Tibial nerve (tissue), 4 donors: ENCODE measurements around the gene ANO1. TPM values are rescaled to one million over a fixed set of nuclear protein-coding genes. Genes with fewer than 3 reads are reported as not detected.

Source experiments
- DNase-seq, 2 donors: peaks; one replicate each; pipeline ENCODE4 v3.0.0-alpha.2; 2019; ENCODE audit warnings: low spot score in 2 of 2
- H3K27ac ChIP-seq, 4 donors: fragments of 200-600 bp; sonication (generic) in 3 of 4; one replicate each; pipeline ENCODE4 v1.5.1; 2017 to 2019; ENCODE audit warnings: mild to moderate bottlenecking in 1 of 4
- H3K27me3 ChIP-seq, 2 donors: fragments of 200-600 bp; sonication (generic) in 1 of 2; one replicate each; pipeline versions ENCODE4 v1.5.1 to v1.6.0; 2017 to 2019
- H3K36me3 ChIP-seq, 3 donors: fragments of 200-600 bp; sonication (generic); one replicate each; pipeline ENCODE4 v1.5.1; 2018 to 2019
- H3K4me1 ChIP-seq, 4 donors: fragments of 200-600 bp; sonication (generic) in 3 of 4; one replicate each; pipeline ENCODE4 v1.5.1; 2017 to 2019
- H3K4me3 ChIP-seq, 4 donors: fragments of 200-600 bp; sonication (generic) in 3 of 4; one replicate each; pipeline ENCODE4 v1.5.1; 2017 to 2019; ENCODE audit warnings: mild to moderate bottlenecking in 1 of 4, moderate library complexity in 1 of 4
- H3K9me3 ChIP-seq, 4 donors: fragments of 200-600 bp; sonication (generic) in 3 of 4; one replicate each; pipeline ENCODE4 v1.5.1; 2017 to 2019
- EP300 ChIP-seq, 2 donors: sonication (generic); formaldehyde crosslinking; IDR thresholded peaks; one replicate each; pipeline ENCODE4 v1.6.1; 2017; ENCODE audit warnings: antibody characterized with exemption in 2 of 2, mild to moderate bottlenecking in 1 of 2
- POLR2A ChIP-seq, 2 donors: fragments of 450-650 bp; IDR thresholded peaks; one replicate each; pipeline ENCODE4 v1.6.1; 2017; ENCODE audit warnings: antibody characterized with exemption in 2 of 2, mild to moderate bottlenecking in 2 of 2, moderate library complexity in 2 of 2
- WGBS, 2 donors: methylation state at CpG; one replicate each; pipeline ENCODE4 v1.1.5; 2018; 5-methylcytosine and 5-hydroxymethylcytosine counted together
- total RNA-seq, 4 donors: library from RNA; depleted of rRNA; stranded (reverse); fragments of >200 nt; gene quantifications; one replicate each; pipeline ENCODE4 v1.1.0, GENCODE V29; 2016
- TF ChIP-seq, protein P1 (sequence below), 5 experiments: fragments of 200-600 bp in 3 of 5; fragments of 450-650 bp in 2 of 5; sonication (generic) in 3 of 5; IDR thresholded peaks; one replicate each; pipeline ENCODE4 v1.5.1; 2016 to 2019; ENCODE audit warnings: antibody characterized with exemption in 5 of 5, mild to moderate bottlenecking in 3 of 5, moderate library complexity in 2 of 5

The ANO1 gene
- total RNA-seq, 4 donors from 2014 or later, result 1.7 to 6.3 (median 4.1) TPM

DNA sequence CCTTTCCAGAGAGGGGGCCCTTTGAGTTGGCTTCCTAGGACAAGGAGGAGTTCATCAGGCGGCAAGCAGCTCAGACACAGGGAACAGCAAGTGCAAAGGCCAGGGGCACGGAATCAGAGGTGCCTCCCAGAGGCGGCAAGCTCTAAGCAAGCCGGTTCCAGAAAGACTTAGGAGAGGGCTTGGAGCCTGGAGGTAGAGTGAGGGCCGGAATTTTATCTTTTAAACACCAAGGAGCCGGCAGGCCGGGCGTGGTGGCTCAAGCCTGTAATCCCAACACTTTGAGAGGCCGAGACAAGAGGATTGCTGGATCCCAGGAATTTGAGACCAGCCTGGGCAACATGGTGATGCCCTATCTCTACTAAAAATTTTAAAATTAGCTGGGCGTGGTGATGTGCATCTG, 151.6 kb downstream of the ANO1 start:
- TF ChIP-seq, protein P1, sequence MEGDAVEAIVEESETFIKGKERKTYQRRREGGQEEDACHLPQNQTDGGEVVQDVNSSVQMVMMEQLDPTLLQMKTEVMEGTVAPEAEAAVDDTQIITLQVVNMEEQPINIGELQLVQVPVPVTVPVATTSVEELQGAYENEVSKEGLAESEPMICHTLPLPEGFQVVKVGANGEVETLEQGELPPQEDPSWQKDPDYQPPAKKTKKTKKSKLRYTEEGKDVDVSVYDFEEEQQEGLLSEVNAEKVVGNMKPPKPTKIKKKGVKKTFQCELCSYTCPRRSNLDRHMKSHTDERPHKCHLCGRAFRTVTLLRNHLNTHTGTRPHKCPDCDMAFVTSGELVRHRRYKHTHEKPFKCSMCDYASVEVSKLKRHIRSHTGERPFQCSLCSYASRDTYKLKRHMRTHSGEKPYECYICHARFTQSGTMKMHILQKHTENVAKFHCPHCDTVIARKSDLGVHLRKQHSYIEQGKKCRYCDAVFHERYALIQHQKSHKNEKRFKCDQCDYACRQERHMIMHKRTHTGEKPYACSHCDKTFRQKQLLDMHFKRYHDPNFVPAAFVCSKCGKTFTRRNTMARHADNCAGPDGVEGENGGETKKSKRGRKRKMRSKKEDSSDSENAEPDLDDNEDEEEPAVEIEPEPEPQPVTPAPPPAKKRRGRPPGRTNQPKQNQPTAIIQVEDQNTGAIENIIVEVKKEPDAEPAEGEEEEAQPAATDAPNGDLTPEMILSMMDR (IDR thresholded peaks at IDR 0.05), result no peak
- no peak for TF ChIP-seq POLR2A (IDR thresholded peaks at IDR 0.05)
- no peak for TF ChIP-seq EP300 (IDR thresholded peaks at IDR 0.05)
- Histone ChIP-seq H3K27me3 (no peaks in the 10 kb centered on the region), H3K27ac (no peak overlapping the region), H3K4me3 (no peak overlapping the region), H3K36me3 (no peaks in the 10 kb centered on the region), H3K4me1 (peaks cover 0 to 10% (median 0%) of the 10 kb centered on the region in 4 donors), H3K9me3 (no peaks in the 10 kb centered on the region)
- 88 to 92% methylated on average over 10 of the region's 10 CpGs for WGBS, 2 donors
- DNase-seq, result no peak

DNA sequence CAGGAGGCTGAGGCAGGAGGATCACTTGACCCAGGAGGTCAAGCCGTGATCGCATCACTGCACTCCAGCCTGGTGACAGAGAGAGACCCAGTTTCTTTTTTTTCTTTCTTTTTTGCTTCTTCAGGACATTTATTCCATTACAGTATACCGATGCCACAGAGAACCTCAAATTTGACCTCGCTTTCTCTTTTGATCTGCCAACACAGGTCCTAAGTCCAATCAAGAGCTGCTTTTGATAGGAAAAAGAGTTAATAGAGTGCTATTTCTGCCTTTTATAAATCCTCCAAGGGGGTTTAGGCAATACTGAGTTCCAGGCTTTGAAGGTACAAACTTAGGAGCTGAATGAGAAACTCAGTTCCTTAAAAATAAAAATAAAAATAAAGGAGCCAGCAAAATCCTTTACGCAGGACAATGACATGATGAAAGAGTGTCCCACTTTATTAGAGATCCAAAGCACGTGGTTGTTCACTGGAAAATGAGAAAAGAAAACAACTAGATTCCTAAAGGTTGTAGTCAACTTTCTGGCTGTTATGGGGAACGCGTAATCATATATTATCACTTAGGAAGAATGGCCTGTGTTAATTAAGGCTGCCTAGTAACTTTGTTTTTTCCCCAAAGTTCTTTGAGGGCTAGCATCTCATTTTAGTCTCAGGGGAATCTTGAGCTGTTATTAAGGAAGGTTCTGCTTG, 152.2 kb downstream of the ANO1 start:
- Histone ChIP-seq H3K27ac (no peak overlapping the region), H3K4me1 (peaks cover 0 to 10% (median 0%) of the 10 kb centered on the region in 4 donors), H3K36me3 (no peaks in the 10 kb centered on the region), H3K27me3 (no peaks in the 10 kb centered on the region), H3K9me3 (no peaks in the 10 kb centered on the region), H3K4me3 (no peak overlapping the region)
- DNase-seq, result no peak
- TF ChIP-seq, protein P1 (IDR thresholded peaks at IDR 0.05), result no peak
- TF ChIP-seq EP300 (IDR thresholded peaks at IDR 0.05), result no peak
- TF ChIP-seq POLR2A (IDR thresholded peaks at IDR 0.05), result no peak
- WGBS, 2 donors, result 74 to 81% methylated on average over 8 of the region's 8 CpGs

DNA sequence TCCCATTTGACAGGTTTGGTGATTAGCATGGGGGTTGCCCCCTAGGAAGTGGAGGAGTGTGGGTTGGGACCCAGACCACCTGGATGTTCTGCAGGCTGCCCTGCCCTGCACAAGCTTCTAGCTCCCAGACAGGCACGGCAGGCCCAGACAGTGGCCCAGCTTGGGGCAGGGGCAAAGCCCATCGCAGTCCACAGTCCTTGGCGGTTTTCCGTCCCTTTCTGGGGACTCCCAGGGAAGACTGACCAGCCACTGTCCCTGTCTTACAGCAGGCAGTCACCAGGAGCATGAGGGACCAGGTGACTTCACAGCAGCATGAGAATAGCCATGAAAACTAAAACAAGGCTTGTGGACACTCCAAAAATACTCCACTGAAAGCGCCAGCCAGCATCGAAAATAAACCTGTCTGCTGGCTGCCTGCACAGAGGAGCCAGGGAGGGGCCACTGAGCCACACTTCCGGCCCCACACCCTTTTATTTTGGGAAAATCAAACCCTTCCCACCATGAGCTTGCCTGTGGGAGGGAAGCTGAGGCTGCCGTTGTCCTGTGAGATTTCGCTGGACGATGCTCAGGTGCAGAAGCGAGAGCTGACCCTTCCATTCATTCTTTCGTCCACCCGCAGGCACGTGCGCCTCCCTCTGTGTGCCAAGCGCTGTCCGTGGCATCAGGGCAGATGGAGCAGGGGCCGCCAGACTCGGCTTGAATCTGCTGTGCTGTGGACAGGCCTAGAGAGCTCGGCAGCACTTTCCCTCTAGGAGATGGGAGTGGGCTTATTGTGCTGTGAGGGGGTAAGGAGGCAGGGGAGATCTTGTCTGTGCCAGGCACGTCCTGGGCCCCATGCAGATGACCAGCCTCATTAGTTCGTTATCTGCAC, 153.0 kb downstream of the ANO1 start:
- 75 to 80% methylated on average over 19 to 22 of the region's 22 CpGs for WGBS, 2 donors
- no peaks in the 10 kb centered on the region for H3K27me3 ChIP-seq
- H3K36me3 ChIP-seq, result no peaks in the 10 kb centered on the region
- no peak overlapping the region for H3K27ac ChIP-seq
- no peak overlapping the region for H3K4me3 ChIP-seq
- DNase-seq, result no peak
- H3K4me1 ChIP-seq, result peaks cover 0 to 3% (median 0%) of the 10 kb centered on the region in 4 donors
- no peaks in the 10 kb centered on the region for H3K9me3 ChIP-seq
- TF ChIP-seq, protein P1 (IDR thresholded peaks at IDR 0.05), result no peak
- no peak for TF ChIP-seq POLR2A (IDR thresholded peaks at IDR 0.05)
- TF ChIP-seq EP300 (IDR thresholded peaks at IDR 0.05), result no peak

DNA sequence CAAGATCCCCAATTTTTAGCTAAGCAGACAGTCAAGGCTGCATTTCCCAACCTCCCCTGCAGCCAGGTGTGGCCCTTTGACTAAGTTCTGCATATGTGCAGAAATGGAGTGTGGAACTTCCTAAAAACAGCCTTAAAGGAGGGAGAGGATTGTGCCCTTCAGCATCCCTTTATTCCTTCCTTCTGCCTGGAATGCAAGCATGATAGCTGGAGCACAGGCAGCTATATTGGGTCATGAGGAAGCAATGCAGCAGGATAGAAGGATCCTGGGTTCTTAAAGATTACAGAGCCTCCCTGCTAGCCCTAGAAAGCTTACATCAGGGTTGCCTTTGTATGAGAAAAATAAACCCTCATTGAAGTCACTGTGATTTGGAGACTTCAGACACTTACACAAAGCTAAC, 154.9 kb downstream of the ANO1 start:
- H3K4me1 ChIP-seq, result no peaks in the 10 kb centered on the region
- TF ChIP-seq POLR2A (IDR thresholded peaks at IDR 0.05) (no peak), EP300 (IDR thresholded peaks at IDR 0.05) (no peak)
- TF ChIP-seq, protein P1 (IDR thresholded peaks at IDR 0.05), result no peak
- H3K4me3 ChIP-seq, result no peak overlapping the region
- H3K27me3 ChIP-seq, result no peaks in the 10 kb centered on the region
- no peak overlapping the region for H3K27ac ChIP-seq
- H3K9me3 ChIP-seq, result no peaks in the 10 kb centered on the region
- no peak for DNase-seq
- H3K36me3 ChIP-seq, result no peaks in the 10 kb centered on the region

DNA sequence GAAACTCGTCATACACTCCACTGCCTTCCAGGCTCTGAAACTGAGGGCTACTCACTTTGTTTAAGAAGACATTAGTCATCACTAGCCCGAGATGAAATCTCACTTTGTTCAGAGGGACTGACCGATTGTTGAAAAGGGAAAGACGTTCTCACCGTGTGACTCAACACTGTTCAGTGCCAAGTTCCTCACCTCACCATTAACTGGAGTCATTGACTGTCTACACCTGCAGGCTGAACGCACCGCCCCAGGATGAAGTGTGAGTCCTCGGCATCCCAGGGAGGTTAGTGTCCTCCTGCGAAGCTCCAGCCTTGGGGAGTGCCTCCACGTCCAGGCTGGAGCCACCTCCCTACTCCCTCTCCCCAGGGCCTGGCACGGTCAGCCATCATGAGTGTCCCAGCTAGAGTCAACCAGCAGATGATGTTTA, 155.4 kb downstream of the ANO1 start:
- H3K4me1 ChIP-seq, result no peaks in the 10 kb centered on the region
- H3K27me3 ChIP-seq, result no peaks in the 10 kb centered on the region
- H3K36me3 ChIP-seq, result no peaks in the 10 kb centered on the region
- H3K9me3 ChIP-seq, result no peaks in the 10 kb centered on the region
- H3K4me3 ChIP-seq, result no peak overlapping the region
- TF ChIP-seq POLR2A (IDR thresholded peaks at IDR 0.05) (no peak), EP300 (IDR thresholded peaks at IDR 0.05) (no peak)
- TF ChIP-seq, protein P1 (IDR thresholded peaks at IDR 0.05), result no peak
- no peak for DNase-seq
- WGBS, 2 donors, result 73 to 79% methylated on average over 11 of the region's 11 CpGs
- H3K27ac ChIP-seq, result no peak overlapping the region
